Neural progenitor cell (in vitro differentiated cells): ENCODE results near the gene PNLDC1. TPM values are rescaled to one million over a fixed set of nuclear protein-coding genes. Genes with fewer than 3 reads are reported as not detected.

Experiments
- DNase-seq: peaks from one replicate; pipeline ENCODE4 v3.0.0-alpha.2; 2016; ENCODE audit warnings: low spot score
- H2AFZ ChIP-seq: fragments of 200-600 bp; sonication (generic); replicated peaks from 2 replicates; pipeline ENCODE4 v1.6.1; 2016; ENCODE audit warnings: antibody characterized with exemption
- H3F3A ChIP-seq: fragments of 200-600 bp; sonication (generic); 2 replicates; pipeline ENCODE4 v1.6.1; 2016; ENCODE audit warnings: antibody characterized with exemption, low read depth
- H3K27ac ChIP-seq: fragments of 200-600 bp; sonication (generic); 2 replicates; pipeline ENCODE4 v1.5.1; 2016; ENCODE audit warnings: mild to moderate bottlenecking
- H3K27me3 ChIP-seq: fragments of 200-600 bp; sonication (generic); 2 replicates; pipeline ENCODE4 v1.6.1; 2016; ENCODE audit warnings: mild to moderate bottlenecking, moderate library complexity
- H3K36me3 ChIP-seq: fragments of 200-600 bp; sonication (generic); 2 replicates; pipeline ENCODE4 v1.5.1; 2016
- H3K4me1 ChIP-seq: fragments of 200-600 bp; sonication (generic); 2 replicates; pipeline ENCODE4 v1.6.1; 2016; ENCODE audit warnings: mixed run types
- H3K4me2 ChIP-seq: fragments of 200-600 bp; sonication (generic); 2 replicates; pipeline ENCODE4 v1.6.1; 2016
- H3K4me3 ChIP-seq: fragments of 200-600 bp; sonication (generic); 2 replicates; pipeline ENCODE4 v1.5.1; 2016
- H3K79me2 ChIP-seq: fragments of 200-600 bp; sonication (generic); 2 replicates; pipeline ENCODE4 v1.6.1; 2016; ENCODE audit warnings: low read depth
- H3K9ac ChIP-seq: fragments of 200-600 bp; sonication (generic); 2 replicates; pipeline ENCODE4 v1.6.1; 2016
- H3K9me3 ChIP-seq: fragments of 200-600 bp; sonication (generic); 2 replicates; pipeline ENCODE4 v1.5.1; 2016; ENCODE audit warnings: low read depth
- H4K20me1 ChIP-seq: fragments of 200-600 bp; sonication (generic); 2 replicates; pipeline ENCODE4 v1.6.1; 2016; ENCODE audit warnings: low read depth
- H3K27ac Mint-ChIP-seq: 3 replicates; pipeline ENCODE4 v1.8.0; 2021; ENCODE audit warnings: mixed read lengths
- H3K27me3 Mint-ChIP-seq: 2 replicates; pipeline ENCODE4 v1.8.0; 2022; ENCODE audit warnings: low read depth, mild to moderate bottlenecking, inconsistent platforms, moderate library complexity, mixed read lengths; ENCODE audit not compliant: insufficient read depth
- H3K36me3 Mint-ChIP-seq: 3 replicates; pipeline ENCODE4 v1.8.0; 2021; ENCODE audit warnings: mixed read lengths
- H3K4me1 Mint-ChIP-seq: 3 replicates; pipeline ENCODE4 v1.8.0; 2021; ENCODE audit warnings: mixed read lengths
- H3K4me3 Mint-ChIP-seq: 3 replicates; pipeline ENCODE4 v1.8.0; 2021; ENCODE audit warnings: mild to moderate bottlenecking, moderate library complexity, mixed read lengths
- H3K9me3 Mint-ChIP-seq: 3 replicates; pipeline ENCODE4 v1.8.0; 2020; ENCODE audit warnings: mixed read lengths
- EZH2 ChIP-seq: fragments of 200-600 bp; sonication (generic); IDR thresholded peaks from 2 replicates; pipeline ENCODE4 v1.6.1; 2017; ENCODE audit warnings: antibody characterized with exemption, mild to moderate bottlenecking, moderate library complexity
- EZH2phosphoT487 ChIP-seq: fragments of 200-600 bp; sonication (generic); IDR thresholded peaks from 2 replicates; pipeline ENCODE4 v1.6.1; 2017; ENCODE audit warnings: antibody characterized with exemption
- total RNA-seq: library from RNA; depleted of rRNA; stranded (reverse); fragments of >200 nt; gene quantifications from 2 replicates; pipeline ENCODE4 v1.2.3, GENCODE V29; 2015; ENCODE audit warnings: low replicate concordance
- TF ChIP-seq, protein P1 (sequence below): fragments of 200-600 bp; sonication (generic); IDR thresholded peaks from 2 replicates; pipeline ENCODE4 v1.5.1; 2017; ENCODE audit warnings: antibody characterized with exemption, mild to moderate bottlenecking

PNLDC1 gene
- total RNA-seq, 1 donor from 2014 or later: not detected

DNA sequence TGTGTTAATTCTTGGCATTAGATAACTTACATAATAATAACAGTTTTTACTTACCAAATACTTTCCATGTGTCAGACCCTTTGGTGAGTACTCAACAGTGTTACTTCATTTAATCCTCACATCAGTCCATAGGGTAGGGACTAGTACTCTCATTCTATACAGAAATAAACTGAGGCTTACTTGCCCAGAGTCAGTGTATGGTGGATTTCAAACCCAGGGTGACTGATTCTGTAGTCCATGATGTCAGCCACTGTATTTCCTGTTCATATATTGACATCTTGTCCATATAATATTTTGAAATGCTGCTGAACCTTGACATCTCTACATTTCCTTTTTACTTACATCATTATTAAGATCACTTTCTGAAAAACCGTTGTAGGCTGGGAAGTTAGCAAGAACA, 2.5 kb upstream of the PNLDC1 start:
- Histone ChIP-seq H2AFZ (no peak overlapping the region), H3K4me1 (no peaks in the 10 kb centered on the region), H3K4me2 (no peak overlapping the region), H3K27ac (no peak overlapping the region), H3K27me3 (no peaks in the 10 kb centered on the region), H3K9me3 (no peaks in the 10 kb centered on the region), H3K36me3 (peaks cover 13% of the 10 kb centered on the region), H3K9ac (no peak overlapping the region), H3F3A (no peaks in the 10 kb centered on the region), H3K4me3 (no peak overlapping the region), H4K20me1 (no peaks in the 10 kb centered on the region), H3K79me2 (peaks cover 22% of the 10 kb centered on the region)
- H3K27ac Mint-ChIP-seq: no peak overlapping the region
- no peaks in the 10 kb centered on the region for H3K9me3 Mint-ChIP-seq
- peaks cover 2% of the 10 kb centered on the region for H3K27me3 Mint-ChIP-seq
- TF ChIP-seq EZH2 (no peak), EZH2phosphoT487 (no peak)
- TF ChIP-seq, protein P1, sequence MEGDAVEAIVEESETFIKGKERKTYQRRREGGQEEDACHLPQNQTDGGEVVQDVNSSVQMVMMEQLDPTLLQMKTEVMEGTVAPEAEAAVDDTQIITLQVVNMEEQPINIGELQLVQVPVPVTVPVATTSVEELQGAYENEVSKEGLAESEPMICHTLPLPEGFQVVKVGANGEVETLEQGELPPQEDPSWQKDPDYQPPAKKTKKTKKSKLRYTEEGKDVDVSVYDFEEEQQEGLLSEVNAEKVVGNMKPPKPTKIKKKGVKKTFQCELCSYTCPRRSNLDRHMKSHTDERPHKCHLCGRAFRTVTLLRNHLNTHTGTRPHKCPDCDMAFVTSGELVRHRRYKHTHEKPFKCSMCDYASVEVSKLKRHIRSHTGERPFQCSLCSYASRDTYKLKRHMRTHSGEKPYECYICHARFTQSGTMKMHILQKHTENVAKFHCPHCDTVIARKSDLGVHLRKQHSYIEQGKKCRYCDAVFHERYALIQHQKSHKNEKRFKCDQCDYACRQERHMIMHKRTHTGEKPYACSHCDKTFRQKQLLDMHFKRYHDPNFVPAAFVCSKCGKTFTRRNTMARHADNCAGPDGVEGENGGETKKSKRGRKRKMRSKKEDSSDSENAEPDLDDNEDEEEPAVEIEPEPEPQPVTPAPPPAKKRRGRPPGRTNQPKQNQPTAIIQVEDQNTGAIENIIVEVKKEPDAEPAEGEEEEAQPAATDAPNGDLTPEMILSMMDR: no peak
- peaks cover 9% of the 10 kb centered on the region for H3K4me1 Mint-ChIP-seq
- no peak overlapping the region for H3K4me3 Mint-ChIP-seq
- DNase-seq: no peak
- H3K36me3 Mint-ChIP-seq: peaks cover 21% of the 10 kb centered on the region

DNA sequence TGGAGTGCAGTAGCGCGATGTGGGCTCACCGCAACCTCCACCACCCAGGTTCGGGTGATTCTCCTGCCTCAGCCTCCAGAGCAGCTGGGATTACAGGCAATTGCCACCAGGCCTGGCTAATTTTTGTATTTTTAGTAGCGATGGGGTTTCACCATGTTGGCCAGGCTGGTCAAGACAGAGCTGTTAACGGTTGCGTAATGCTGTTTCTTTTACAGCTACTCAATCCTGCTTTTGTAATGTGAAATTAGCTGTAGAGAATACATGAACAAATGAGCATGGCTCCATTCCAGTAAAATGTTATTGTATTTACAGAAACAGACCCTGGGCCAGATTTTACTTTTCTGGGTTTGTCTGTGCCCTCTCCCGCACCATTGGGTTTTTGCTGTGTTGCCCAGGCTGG, 1.9 kb downstream of the PNLDC1 start:
- H3K79me2 ChIP-seq: no peaks in the 10 kb centered on the region
- no peaks in the 10 kb centered on the region for H4K20me1 ChIP-seq
- H3K9ac ChIP-seq: no peak overlapping the region
- H3K4me3 ChIP-seq: no peak overlapping the region
- H3K27ac ChIP-seq: no peak overlapping the region
- H3K4me2 ChIP-seq: no peak overlapping the region
- Mint-ChIP-seq H3K27me3 (peaks cover 3% of the 10 kb centered on the region), H3K27ac (no peak overlapping the region), H3K36me3 (peaks cover 14% of the 10 kb centered on the region), H3K4me1 (no peaks in the 10 kb centered on the region), H3K9me3 (no peaks in the 10 kb centered on the region), H3K4me3 (no peak overlapping the region)
- no peaks in the 10 kb centered on the region for H3K9me3 ChIP-seq
- no peaks in the 10 kb centered on the region for H3K27me3 ChIP-seq
- TF ChIP-seq, protein P1: no peak
- TF ChIP-seq EZH2: no peak
- no peak for TF ChIP-seq EZH2phosphoT487
- no peaks in the 10 kb centered on the region for H3K36me3 ChIP-seq
- no peaks in the 10 kb centered on the region for H3F3A ChIP-seq
- no peaks in the 10 kb centered on the region for H3K4me1 ChIP-seq
- H2AFZ ChIP-seq: no peak overlapping the region
- no peak for DNase-seq

DNA sequence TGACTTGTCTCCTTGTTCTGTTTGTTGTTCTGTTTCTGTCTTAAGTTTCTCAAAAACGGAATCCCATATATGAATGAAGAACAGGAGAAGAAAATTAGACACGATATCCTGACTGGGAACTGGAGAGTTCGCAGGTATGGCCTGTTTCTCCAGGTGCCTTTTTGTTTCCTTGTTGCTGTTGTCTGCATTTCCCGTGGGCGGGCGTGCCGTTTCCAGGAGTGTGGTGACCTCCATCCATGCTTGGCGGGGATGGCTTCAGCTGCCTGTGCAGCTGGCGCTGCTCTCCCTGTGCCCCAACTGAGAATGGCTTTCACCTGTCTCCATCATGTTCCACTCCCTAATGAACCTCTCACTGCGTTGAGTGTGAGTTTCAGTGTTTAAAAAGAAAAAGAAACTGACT, 4.4 kb downstream of the PNLDC1 start:
- no peaks in the 10 kb centered on the region for H3K36me3 ChIP-seq
- H3K79me2 ChIP-seq: no peaks in the 10 kb centered on the region

More for the DNA sequence above, 4.4 kb downstream of the PNLDC1 start:
- no peak overlapping the region for H2AFZ ChIP-seq
- no peaks in the 10 kb centered on the region for H4K20me1 ChIP-seq
- Mint-ChIP-seq H3K36me3 (no peaks in the 10 kb centered on the region), H3K27ac (no peak overlapping the region), H3K4me1 (no peaks in the 10 kb centered on the region), H3K4me3 (no peak overlapping the region), H3K9me3 (no peaks in the 10 kb centered on the region), H3K27me3 (peaks cover 6% of the 10 kb centered on the region)
- H3K9me3 ChIP-seq: no peaks in the 10 kb centered on the region
- no peak for DNase-seq
- no peak overlapping the region for H3K9ac ChIP-seq
- H3F3A ChIP-seq: no peaks in the 10 kb centered on the region
- H3K4me2 ChIP-seq: no peak overlapping the region
- H3K4me1 ChIP-seq: peaks cover 6% of the 10 kb centered on the region
- TF ChIP-seq EZH2phosphoT487 (no peak), EZH2 (no peak)
- TF ChIP-seq, protein P1: no peak
- H3K4me3 ChIP-seq: no peak overlapping the region
- no peaks in the 10 kb centered on the region for H3K27me3 ChIP-seq
- H3K27ac ChIP-seq: no peak overlapping the region
